Effector CD4-positive, alpha-beta T cell (primary cell): ENCODE results near the gene ANTXRL.
"Not testable (repeated sequence)": the region's sequence is repeated elsewhere in the genome, so short reads cannot be mapped to it uniquely, and the experiment has no call there.

Experiments used
- DNase-seq: peaks from one replicate; pipeline ENCODE4 v3.0.0-alpha.2; 2020

The ANTXRL gene

DNA sequence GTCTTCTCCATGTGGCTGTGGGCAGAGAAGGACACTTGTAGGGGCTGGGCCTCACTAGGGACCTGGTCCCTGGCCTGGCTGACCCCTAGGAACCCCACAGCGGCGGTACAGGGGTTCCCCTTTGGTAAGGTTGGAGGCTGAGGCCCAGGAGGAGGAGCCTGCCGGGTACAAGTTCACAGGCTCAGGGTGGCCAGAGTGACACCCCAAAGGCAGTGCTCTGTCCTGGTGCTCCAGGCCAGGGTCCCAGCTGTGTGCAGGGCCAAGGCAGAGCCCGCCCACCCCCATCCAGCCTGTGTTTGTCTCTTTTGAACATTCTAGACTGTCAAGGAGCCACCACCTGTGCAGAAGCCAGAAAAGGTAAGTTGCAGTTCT lies 23.3 kb downstream of the ANTXRL start:
- DNase-seq: no peak

DNA sequence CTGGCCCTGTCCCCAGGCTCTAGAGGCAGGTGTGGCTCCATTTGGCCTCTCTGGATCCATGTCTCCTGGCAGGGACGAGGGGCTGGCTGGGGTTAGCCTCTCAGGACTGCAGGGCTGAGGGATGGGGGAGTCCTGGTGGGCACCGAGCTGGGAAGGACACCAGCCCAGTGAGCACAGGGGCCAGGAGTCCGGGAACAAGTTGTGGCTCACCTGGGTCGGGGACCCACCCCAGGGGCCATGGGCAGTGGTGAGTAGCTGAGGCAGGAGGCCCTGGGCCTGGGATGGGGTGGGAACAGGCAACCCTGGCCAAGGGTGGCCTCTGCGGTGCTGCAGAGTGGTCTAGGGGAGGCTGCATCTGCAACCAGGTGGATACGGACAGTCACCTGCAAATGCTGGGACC lies 24.1 kb downstream of the ANTXRL start:
- DNase-seq: no peak

DNA sequence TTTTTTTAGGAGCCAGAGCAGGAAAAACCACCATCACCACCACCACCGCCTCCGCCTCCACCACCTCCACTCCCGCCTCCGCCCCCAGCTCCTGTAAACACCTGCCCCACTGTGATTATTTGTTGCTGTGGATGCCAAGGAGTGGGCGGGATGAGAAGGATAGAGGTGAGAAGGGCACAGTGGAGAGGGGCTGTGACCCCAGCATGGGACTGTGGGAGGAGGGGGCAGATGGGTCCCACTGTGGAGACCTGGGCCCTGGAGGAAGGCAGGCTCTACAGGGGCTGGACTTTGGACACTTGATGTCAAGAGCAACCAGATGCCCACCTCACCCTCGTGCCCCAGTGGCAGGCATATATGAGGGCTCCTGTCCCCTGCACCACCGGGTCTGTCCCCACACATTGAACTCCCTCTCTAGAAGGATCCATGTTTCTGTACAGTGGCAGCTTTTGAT lies 24.7 kb downstream of the ANTXRL start:
- no peak for DNase-seq

DNA sequence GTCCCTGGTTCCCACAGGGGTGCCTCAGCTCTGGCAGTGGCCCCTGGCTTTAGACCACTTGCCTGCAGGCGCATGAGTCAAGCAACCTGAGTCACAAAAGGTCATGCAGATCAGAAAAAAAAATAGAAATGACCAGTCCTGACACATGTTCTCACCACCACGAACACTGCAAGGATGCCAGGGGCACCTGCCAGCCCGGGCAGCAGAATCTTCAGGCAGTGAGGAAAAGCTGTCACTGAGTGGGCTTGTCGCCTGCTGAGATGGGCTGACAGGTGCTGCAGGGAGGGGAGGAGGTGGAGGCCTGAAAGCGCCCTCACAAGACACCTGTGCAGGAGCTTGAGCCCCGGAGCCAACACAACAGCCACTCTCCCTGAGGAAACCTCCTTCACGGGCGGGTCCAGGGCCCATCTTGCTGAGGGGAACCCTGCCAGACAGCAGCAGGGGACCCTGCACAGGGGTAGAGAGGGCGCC lies 25.2 kb downstream of the ANTXRL start:
- not testable (repeated sequence) for DNase-seq

DNA sequence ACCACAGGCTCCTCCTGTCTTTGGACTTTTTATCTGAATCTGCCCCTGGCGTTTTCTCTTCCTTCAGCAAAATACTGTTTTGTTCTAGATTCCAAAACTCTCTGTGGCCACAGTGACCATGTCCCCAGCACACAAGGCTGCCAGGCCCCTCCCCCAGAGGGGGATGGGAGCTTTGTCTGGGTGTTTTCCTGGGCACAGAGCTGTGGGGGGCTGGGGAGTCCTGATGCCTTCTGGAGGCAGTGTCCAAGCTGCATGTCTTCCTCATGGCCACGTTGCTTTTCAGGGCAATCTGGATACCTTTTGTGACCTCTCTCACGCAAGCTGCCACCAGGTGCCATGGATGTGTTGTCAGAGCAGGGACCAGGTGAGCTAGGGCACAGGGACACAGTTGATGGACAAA lies 26.2 kb downstream of the ANTXRL start:
- no peak for DNase-seq

DNA sequence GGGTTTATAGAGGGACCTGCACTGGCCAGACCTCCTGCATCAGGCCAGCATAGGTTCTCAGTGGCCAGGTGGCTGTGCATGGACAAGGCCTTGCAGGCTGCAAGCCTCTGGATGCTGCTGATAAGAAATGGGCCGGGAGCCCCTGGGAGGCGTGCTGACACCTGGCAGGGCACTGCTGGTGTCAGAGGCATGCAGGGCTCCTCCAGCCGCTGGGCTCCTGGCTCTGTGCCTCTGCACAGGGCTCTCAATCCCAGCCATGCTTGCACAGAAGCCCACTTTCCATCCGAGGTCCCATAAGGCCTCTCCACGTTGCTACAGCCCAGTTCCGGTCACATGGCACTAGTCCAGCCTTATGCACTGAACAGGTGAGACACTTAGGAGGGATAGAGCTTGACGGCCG lies 27.3 kb downstream of the ANTXRL start:
- no peak for DNase-seq

DNA sequence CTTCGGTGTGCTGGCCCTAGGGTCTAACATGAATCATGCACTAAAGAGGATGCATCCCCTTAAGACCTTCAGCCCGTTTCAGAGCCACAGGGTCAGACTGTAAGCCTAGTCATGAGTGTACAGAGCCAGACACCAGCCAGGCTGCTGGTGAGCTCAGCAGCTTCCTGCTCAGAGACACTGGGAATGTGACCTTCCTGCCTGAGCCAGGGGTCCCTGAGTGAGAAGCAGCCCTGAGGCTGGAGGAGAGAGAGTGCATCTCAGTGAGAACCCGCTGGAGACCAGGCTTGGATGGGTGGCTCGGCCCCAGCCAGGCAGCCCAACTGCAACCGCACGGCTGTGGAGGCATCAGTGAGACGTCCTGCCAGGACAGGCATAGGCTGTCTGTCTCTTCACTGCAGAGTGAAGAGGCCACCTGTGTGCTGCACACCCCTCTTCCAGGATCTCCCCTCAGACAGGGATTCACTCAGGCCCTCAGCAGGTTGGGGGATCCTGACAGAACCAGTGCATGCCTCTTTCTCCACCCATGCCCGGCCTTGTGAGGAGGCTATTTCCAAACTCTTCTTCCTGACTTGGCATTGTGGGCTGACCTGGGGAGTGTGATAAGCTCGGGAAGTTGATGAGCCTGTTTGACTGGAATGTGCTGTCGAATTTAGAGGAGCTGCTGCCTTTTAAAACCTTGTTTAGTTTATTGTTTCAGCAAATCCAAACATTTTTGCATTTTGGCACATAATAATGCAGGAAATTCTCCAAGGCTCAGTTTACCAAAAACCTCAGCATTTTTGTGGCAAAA lies 28.5 kb downstream of the ANTXRL start:
- not testable (repeated sequence) for DNase-seq

DNA sequence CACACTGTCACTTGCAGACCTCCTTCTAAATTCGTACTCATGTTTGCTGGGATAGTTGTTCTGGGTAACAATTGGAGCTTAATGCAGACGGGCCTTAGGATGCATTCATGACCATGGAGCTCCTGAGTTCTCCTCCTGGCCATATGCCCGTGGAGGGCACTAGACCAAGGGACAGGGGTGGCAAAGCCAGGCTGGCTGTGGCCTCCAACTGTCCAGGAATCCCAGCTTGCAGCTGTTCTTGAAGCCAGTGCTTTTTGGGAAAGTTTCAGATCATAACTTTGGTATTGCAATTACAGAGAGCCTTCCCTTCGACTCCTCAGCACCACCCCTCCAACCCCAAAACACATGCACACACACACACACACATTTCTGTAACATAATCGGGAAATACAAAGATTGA lies 30.6 kb downstream of the ANTXRL start:
- DNase-seq: no peak

DNA sequence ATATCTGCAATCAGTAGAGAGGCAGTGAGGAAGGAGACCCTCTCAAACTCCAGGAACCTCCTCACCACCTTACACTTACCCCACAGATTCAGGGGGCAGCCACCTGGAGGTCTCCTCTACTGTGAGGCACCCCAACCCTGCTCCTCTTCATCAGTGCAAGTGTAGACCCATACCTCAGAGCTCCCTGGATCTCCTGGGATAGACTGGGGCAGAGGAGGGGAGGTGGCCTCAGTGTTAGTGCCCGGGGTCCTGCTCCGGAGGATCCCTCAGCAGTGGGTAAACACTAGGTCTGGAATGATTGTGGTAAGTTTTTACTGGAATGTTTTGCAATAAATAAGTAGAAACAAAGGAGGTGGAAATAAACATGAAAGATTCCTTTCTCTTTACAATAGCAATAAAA lies 31.1 kb downstream of the ANTXRL start:
- no peak for DNase-seq

DNA sequence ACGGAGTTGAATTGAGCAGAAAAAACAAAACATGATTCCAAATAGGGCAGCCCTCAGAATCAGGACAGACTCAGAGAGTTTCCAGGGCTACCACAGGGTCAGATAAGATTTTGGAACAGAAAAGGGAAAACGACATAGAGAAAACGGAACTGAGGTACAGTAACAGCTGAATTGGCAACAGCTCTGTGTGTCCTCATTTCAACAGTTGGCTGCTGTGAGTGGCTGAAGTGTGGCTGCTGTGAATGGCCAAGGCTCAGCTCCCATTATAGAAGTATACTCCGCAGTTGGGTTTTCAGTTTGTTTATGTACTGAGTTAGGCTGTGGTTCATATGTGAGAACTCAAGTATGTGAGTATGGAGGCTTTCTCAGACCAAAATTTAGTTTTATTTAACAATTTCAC lies 32.0 kb downstream of the ANTXRL start:
- no peak for DNase-seq

DNA sequence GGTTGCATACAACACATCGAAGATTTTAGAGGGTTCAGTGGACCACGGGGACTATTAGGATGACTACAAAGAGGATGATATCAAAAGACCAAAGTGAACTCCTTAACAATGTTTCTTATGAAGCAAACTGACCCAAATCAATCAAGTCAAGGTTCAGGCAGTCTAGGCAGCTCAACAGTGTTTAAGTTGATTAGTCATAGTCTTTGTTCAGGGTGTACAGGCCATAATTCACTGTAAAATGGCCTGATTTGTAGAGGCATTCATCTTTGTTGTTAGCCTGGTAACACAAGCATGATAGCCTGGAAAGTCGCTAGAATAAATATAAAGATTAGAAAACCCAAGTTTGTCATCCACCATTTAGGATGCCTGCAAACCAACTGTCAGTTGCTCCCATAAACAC lies 32.6 kb downstream of the ANTXRL start:
- no peak for DNase-seq

DNA sequence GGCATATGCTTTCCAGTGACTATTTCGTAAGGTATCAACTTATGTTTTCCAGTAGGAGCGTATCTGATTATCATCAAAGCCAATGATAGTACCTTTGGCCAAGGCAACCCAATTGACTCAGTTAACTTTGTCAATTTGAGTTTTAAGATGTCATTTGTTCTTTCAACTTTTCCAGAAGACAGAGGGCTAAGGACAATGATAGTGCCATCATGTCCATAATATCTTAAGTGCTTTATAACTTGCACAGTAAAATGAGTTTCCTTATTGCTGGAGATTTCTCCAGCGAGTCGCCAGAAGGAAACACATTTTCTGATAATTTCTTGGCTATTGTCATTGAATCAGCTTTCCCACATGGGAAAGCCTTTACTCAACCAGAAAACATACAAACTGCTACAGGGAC lies 35.0 kb downstream of the ANTXRL start:
- no peak for DNase-seq

DNA sequence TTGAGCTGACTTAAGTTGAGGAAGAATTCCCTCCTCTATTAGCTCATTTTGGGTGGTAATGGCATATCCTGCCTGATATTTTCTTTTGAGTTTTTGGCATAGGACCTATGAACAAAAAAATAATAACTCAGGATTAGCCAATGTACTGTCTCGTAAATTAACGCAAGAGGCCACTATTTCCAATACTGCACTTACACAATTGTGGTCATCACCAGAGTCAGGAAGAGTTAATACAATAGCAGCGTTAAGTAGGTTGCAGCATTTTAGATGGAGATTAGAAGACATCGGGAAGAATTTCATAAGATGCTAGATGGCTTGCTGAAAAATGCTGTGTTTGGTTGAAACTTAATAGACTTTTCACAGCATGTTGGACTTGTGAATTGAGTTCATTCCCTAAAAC lies 36.4 kb downstream of the ANTXRL start:
- DNase-seq: no peak

DNA sequence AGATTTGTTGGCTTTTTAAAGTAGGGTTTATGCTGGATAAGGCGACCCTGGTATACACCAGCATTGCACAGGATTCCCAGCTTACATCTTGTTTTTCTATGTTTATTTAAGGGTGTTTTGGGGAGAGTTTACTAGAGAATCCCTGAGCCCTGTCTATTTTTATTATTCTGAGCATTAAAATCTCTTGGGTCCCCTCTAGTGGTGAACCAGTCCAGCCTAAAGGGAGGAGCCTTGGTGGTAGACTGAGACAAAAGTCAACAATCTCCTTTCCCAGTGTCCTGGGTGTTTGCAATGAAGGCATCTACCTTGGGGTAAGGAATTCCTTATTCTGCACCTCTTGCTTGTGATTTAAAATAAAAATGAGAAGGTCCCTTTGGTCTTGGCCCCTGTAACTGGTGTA lies 38.2 kb downstream of the ANTXRL start:
- no peak for DNase-seq

DNA sequence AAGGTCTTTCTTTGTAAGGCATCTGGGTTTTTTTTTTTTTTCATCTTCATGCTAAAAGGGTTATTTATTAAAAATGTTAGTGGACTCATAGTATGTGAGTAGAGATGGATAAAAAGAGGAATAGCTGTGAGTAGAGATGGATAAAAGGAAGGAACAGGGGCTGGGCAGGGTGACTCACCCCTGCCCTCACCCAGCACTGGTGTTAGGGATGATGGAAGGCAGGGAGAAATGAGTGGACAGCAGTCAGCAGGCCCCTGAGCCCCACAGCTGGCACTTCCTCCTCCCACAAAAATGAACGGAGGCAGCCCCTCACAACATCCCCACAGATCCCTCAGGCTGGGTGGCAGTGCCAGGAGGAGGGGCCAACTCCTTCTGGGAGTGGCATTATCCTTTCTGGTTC lies 39.3 kb downstream of the ANTXRL start:
- DNase-seq: no peak

DNA sequence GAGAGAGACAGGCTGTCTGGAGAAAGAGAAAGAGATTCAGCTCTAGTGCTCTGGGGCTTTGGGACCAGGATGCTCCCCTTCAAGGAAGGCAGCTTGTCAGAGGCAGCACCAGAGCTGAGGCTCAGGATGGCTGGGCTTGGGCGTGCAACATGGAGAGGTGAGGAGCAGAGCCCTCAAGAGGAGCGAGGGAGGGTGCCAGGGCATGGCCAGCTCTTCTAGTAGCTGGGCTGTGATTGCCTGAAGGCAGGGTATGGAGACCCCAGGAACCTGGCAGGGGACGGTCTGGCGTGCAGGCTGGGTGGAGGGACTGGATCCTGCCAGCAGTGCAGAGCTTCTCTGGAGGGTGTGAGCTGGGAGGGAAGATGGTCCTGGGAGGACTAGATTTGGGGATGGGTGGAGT lies 40.2 kb downstream of the ANTXRL start:
- no peak for DNase-seq

DNA sequence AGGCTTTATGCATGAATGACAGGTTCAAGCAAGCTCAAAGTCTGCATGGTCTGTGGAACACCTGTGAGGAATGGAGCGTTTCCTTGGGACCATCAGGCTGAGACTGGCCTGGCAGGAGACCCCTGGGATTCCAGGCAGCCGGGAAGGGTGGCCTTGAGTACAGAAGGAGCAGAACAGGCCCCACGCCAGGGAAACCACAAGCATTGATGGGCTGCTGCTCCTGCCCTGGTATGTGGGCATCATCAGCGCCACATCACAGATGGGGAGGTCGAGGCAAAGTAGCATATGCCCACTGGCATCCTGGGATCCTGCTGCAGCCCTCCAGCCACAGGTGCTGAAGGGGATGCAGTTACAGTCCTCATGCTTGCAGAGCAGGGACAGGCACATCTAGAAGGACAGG lies 40.9 kb downstream of the ANTXRL start:
- no peak for DNase-seq

DNA sequence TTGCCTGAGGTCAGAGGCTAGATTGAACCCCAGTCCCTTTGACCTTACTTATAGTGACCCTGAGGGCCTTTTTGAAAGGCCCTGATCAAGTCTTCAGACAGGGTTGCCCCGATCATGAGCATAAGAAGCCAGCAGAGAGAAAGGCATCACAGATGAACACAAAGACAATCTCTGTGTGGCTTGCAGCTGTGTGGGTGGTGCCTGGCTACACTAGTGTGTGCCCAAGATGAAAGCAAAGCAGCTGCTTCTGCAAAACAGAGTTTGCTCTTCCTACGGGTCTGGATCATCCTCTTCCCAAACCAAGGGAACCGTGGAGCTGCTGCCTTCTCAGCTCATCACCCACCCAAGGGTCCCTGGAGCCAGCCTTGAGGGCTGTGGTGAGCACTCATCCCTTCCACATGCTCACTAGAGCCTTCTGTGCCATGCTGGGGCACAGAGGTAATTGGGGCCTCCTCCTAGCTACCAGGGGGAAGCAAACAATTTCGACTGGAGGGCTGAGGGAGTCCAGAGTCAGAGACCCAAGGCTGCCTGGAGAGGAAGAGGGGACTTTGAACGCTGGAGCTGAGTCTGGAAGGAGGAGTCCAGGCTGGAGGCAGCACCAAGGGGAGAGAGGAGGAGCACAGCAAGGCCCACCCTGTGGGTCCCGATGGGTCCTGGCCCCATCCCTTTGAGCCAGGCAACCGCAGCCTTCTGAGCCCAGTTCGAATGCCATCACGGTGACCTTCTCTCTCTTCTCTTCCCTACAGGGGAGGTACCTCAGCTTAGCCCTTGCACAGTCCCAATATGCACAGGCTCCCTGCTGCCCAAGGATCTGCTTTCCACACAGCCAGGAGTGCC lies 42.3 kb downstream of the ANTXRL start:
- no peak for DNase-seq

DNA sequence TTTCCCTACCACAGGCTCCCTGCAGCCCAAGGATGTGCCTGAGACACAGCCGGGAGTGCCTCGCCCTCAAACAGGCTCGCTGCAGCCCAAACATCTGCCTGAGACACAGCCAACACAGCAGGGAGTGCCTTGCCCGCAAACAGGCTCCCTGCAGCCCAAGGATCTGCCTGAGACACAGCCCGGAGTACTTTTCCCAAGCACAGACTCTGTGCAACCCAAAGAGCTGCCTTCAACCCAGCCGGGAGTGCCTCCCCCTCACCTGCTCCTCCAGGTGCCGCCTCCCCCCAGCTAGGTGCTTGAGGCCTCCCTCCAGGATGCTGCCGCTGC lies 42.9 kb downstream of the ANTXRL start:
- DNase-seq: no peak

DNA sequence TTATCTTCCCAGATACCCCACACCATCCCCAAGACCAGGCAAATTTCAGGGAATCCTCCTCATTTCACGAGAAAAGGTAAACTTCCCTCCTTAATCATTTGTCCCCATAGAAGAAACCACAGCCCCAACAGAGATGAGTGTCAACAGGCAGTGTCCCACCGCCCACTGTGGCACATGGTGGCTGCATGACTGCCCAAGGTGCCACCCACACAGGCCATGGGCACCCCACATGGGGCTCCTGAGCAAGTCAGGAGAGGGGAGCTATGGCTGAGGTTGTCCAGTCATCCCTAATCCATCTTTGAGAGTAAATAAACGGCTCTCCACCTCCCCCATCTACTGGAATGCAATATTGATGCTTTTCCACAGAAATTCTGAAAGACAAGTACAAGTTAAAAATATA lies 44.1 kb downstream of the ANTXRL start:
- no peak for DNase-seq

DNA sequence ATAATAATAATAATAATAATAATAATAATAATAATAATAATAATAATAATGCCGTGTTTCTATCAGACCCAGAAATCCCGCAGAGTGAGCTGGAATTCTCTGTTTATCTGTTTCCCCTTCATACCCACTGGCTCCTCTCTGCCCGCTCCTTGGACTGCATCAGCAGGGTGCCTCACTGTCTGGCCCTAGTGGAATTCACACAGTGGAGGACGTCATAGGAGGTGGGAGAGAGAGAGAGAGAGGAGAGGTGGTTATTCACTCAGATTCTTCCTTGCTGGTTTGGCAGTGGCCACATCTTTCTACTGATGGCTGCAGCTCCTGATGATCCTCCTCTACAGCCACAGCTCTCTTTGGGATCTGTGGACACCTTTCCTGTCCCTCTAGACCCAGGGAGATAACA lies 78.7 kb downstream of the ANTXRL start:
- DNase-seq: not testable (repeated sequence)

DNA sequence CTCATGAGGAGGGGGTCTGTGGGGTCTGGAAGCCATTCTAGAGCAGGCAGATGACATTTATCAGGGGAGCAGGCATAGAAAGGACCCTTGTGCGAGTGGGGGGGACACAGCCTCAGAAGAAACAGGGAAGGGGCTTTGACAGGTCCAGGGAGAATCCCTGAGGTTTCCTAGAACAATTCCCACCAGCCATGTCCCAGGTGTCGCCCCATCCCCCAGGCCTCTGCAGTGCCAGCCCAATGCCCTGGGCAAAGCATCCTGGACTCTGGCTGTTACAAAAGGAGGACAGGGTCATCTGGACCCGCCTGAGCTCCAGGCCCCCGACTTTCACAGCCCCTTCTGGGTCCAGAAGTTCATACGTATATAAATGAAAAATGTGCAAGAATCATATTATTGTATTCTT lies 80.4 kb downstream of the ANTXRL start:
- not testable (repeated sequence) for DNase-seq

DNA sequence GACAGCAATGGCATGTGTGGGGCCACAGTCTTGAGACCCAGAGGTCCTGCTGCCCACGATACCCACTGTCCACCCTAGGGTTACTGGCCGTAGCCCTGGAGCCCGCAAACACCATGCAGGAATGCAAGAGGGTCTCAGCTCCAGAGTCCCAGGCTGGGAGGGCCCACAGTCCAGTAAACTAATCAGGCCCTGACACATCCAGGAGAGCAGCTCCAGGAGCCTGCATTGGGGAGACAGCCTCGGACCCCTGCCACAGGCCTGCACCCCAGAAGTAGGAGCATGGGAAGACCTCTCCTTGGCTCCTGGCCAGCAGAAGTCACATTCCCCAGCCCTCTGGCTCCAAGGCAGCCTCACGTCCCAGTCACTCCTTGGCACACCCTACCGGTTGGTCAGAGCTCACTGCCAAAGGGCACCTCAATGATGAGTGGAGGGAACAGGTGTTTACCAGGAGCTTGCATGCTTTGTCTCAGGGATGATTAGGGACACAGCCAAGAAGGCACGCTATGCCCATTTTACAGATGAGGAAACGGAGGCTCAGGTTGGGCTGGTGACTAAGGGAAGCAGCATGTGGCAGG lies 81.0 kb downstream of the ANTXRL start:
- not testable (repeated sequence) for DNase-seq

DNA sequence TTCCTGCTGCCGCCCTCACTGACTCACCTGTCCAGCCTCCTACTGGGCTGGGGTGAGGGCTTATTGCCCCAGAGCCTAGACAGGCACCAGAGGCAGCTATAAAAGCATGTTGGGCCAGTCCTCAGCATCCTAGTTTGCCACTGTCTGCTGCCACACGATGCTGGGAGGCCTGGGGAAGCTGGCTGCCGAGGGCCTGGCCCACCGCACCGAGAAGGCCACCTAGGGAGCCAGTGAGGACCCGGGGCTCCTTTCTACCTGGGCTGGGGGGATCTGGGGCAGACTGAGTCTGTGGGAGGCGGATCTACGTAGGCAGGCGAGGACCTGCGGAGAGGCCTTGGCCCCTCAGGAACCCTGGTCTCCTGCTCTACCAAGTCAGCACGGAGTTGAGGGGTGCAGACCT lies 82.2 kb downstream of the ANTXRL start:
- DNase-seq: not testable (repeated sequence)
